ENCODE results near the gene ZNF70.

ZNF70 gene

DNA sequence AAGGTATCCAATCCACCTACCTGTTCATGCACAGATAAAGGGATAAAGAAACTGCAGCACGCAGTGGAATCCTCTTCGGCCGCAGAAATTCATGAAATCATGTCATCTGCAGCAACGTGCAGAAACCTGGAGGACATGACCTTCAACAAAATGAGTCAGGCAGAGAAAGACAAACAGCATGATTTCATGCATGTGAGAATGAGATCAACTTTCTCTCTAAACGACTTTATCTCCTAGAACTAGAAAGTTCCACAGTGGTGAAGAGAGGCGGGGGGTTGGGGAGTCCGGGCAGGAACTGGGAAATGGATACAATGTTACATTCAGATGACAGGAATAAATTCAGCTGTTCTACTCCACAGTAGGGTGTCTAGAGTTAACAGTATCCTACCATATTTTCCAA, 50.2 kb downstream of the ZNF70 start:
- TF ChIP-seq, protein P1, sequence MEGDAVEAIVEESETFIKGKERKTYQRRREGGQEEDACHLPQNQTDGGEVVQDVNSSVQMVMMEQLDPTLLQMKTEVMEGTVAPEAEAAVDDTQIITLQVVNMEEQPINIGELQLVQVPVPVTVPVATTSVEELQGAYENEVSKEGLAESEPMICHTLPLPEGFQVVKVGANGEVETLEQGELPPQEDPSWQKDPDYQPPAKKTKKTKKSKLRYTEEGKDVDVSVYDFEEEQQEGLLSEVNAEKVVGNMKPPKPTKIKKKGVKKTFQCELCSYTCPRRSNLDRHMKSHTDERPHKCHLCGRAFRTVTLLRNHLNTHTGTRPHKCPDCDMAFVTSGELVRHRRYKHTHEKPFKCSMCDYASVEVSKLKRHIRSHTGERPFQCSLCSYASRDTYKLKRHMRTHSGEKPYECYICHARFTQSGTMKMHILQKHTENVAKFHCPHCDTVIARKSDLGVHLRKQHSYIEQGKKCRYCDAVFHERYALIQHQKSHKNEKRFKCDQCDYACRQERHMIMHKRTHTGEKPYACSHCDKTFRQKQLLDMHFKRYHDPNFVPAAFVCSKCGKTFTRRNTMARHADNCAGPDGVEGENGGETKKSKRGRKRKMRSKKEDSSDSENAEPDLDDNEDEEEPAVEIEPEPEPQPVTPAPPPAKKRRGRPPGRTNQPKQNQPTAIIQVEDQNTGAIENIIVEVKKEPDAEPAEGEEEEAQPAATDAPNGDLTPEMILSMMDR (IDR thresholded peaks at IDR 0.05; ENCODE audit: insufficient read depth, low read depth, low read length, missing control alignments), result no peak
- no peak for DNase-seq (ENCODE audit: low read depth)

GRCh38 chr22:23698673-23699235, 52.2 kb downstream of the ZNF70 start:
- TF ChIP-seq, protein P1 (IDR thresholded peaks at IDR 0.05; ENCODE audit: insufficient read depth, low read depth, low read length, missing control alignments), result no peak
- no peak overlapping the region for H3K4me3 ChIP-seq (ENCODE audit: low read depth, low read length)
- no peak for DNase-seq (ENCODE audit: low read depth)

More for the DNA sequence above, 50.2 kb downstream of the ZNF70 start:
- no peak overlapping the region for H3K4me3 ChIP-seq (ENCODE audit: low read depth, low read length)

DNA sequence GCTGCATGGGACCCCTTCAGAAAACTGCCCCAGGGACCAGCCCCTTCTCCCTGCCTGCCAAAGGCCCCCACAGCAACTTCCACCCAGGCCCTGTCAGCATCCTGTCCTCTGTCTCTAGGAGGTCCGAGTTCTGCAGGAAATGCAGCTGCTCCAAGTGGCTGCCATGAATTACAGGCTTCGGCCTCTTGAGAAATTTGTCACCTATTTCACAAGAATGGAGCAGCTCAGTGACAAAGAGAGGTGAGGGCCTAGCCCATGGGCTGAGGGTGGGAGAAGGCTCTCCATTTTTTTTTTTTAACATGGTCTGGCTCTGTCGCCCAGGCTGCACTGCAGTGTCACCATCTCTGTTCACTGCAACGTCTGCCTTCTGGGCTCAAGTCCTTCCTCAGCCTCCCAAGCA, 52.8 kb downstream of the ZNF70 start:
- no peak for DNase-seq (ENCODE audit: low read depth)
- no peak overlapping the region for H3K4me3 ChIP-seq (ENCODE audit: low read depth, low read length)
- TF ChIP-seq, protein P1 (IDR thresholded peaks at IDR 0.05; ENCODE audit: insufficient read depth, low read depth, low read length, missing control alignments), result no peak

DNA sequence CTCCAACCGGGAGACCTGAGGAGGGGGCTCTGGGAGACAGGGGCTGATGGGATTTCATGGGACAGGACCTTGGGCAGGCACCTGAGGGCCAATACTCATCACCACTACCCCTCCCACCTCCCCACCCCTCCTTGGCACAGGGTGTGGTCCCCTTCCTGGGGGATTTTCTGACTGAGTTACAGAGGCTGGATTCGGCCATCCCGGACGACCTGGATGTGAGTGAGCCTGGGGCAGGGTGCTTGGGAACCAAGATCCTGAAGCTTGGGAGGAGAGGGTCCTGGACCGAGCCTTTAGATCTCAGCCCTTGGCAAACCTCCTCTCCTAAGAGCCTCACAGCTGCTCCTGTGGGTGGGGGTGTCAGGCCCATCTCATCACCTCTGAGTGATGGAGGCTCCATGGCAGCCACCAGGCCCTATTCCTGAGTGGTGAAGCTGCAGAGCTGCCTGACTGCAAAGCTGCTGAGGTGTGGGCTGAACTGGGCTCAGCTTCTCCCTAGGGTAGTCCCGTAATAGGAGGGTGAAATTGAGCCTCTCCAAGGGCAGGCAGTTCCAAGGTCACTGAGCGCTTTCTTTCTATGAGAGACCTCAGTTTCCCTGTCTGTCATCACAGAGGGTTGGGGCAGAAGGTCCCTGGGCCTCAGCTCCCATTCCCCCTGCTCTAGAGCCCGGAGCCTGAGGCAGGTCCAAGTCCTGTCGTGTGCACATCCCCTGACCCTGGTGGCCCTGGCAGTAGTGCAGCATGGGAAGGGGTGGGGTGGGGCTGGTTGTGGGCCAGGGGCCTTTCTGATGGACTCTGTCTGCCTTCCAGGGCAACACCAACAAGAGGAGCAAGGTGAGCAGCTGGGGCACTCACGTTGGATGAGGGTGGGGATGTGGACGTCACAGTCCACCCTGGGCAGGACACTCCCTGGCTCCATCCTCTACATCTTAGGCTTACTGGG, 53.6 kb downstream of the ZNF70 start:
- TF ChIP-seq, protein P1 (IDR thresholded peaks at IDR 0.05; ENCODE audit: insufficient read depth, low read depth, low read length, missing control alignments), result no peak
- H3K4me3 ChIP-seq (ENCODE audit: low read depth, low read length), result no peak overlapping the region
- DNase-seq (ENCODE audit: low read depth), result no peak

- TF ChIP-seq, protein P1 (IDR thresholded peaks at IDR 0.05; ENCODE audit: insufficient read depth, low read depth, low read length, missing control alignments), result no peak
- peak; percentile 85 for DNase-seq (ENCODE audit: low read depth)
- H3K4me3 ChIP-seq (ENCODE audit: low read depth, low read length), result 0 out of 2 replicates have a peak overlapping the region, but pooled peaks have one; percentile 10
Measured at GRCh38 chr22:23696326-23696851, 54.5 kb downstream of the ZNF70 start.

DNA sequence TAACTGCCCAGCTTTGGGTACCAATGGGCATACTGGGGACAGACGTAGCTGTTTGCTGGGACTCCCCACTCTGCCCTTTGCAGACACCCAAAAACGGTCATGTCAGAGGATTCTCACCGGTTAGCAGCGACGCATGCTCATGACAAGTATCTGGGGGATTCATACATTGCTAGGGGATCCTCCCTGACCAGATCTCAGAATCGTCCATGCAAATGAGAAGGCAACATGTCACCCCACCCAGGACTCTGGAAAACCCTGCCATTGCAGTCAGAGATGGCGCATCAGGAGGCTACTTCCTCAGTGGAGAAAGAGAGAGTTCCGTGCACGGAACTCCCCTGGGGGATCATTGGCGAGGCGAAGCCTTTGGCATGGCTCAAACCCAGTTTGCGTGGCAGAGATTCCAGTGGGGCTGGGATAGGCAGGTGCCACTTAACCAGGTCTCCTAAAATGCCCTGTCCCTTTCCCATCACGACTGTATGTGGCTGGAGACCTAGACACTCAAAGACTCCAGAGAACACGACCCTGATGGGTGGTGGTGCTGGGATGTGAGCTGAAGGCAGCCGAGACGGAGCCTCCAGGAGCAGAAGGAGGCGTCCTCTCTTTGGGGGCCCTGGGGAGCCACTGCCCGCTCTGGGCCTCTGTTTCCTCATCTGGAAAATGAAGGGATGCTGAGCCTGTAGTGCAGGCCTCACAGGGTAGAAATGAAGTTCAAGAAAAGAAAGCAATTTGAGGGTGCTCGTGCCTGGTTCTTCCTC, 55.2 kb downstream of the ZNF70 start:
- TF ChIP-seq, protein P1 (IDR thresholded peaks at IDR 0.05; ENCODE audit: insufficient read depth, low read depth, low read length, missing control alignments), result no peak
- H3K4me3 ChIP-seq (ENCODE audit: low read depth, low read length), result no peak overlapping the region
- no peak for DNase-seq (ENCODE audit: low read depth)
